ENCODE data around the gene RPS19BP1. TPM values are rescaled to one million over a fixed set of nuclear protein-coding genes. Genes with fewer than 3 reads are reported as not detected.

The RPS19BP1 gene
- total RNA-seq, 1 experiment from 2014 or later = 80.4 TPM

- POLR2A ChIA-PET = interaction anchor here (2.1 kb wide), 1 partner anchor 9 kb away, joined by 7 read pairs; the partner anchor contains the start of gene ATF4
- H4K20me1 ChIP-seq (ENCODE audit: insufficient read depth) = peaks cover 9% of the 10 kb centered on the region; the same call in 1 of the 2 replicates
Measured at GRCh38 chr22:39510529-39511149, 21.9 kb downstream of the RPS19BP1 start.

More at GRCh38 chr22:39510529-39511149, 21.9 kb downstream of the RPS19BP1 start:
- H3K79me2 ChIP-seq (ENCODE audit: insufficient read depth, low read length) = peaks cover 79% of the 10 kb centered on the region
- H3K9ac ChIP-seq (ENCODE audit: low read length) = no peak overlapping the region
- no peaks in the 10 kb centered on the region for H3K9me3 ChIP-seq (ENCODE audit: control insufficient read depth in 1 of 2, insufficient read depth in 1 of 2, low read depth in 1 of 2, low read length in 2 of 2)
- no peak overlapping the region for H3K4me3 ChIP-seq (replicated peaks in 1 of 2; ENCODE audit: low read depth in 1 of 2, low read length in 2 of 2)
- no peak for ATAC-seq
- H3K27me3 ChIP-seq (ENCODE audit: insufficient read depth, low read length) = no peaks in the 10 kb centered on the region
- H3K4me2 ChIP-seq (ENCODE audit: low read length) = no peak overlapping the region
- BruUV-seq (replicated peaks) = no TSS peak
- RAD21 ChIA-PET (ENCODE audit: low non-redundant PET in 1 of 2, low total read pairs in 2 of 2, uncharacterized antibody in 2 of 2, unreplicated experiment in 2 of 2) = no interaction called here
- no peaks in the 10 kb centered on the region for H3K4me1 ChIP-seq (ENCODE audit: control insufficient read depth in 1 of 2, insufficient read depth in 2 of 2, low read length in 2 of 2)
- intact Hi-C loops (cut with micrococcal nuclease) = no loop called here
- DNase-seq (ENCODE audit: low read depth, low spot score) = no peak
- H3K36me3 ChIP-seq (ENCODE audit: control insufficient read depth in 1 of 2, insufficient read depth in 2 of 2, low read length in 2 of 2) = peaks cover 62 to 84% of the 10 kb centered on the region in 2 experiments
- CTCF ChIA-PET = interaction anchor here (1.0 kb wide), 1 partner anchor 9 kb away, joined by 3 read pairs; the partner anchor contains the start of gene MIEF1
- no peak overlapping the region for H2AFZ ChIP-seq (ENCODE audit: low read depth, low read length, poor library complexity, severe bottlenecking)
- no peak overlapping the region for H3K27ac ChIP-seq (ENCODE audit: low read depth, low read length)
- TF ChIP-seq ELF1 (IDR thresholded peaks at IDR 0.05; ENCODE audit: borderline replicate concordance, low read depth) (no peak), REST (IDR thresholded peaks at IDR 0.05; ENCODE audit: low read depth) (no peak), TCF7L2 (IDR thresholded peaks at IDR 0.05; ENCODE audit: borderline replicate concordance, extremely low read depth, insufficient read depth, insufficient read length) (no peak), EZH2phosphoT487 (IDR thresholded peaks at IDR 0.05; ENCODE audit: borderline replicate concordance) (no peak), YY1 (IDR thresholded peaks at IDR 0.05; ENCODE audit: extremely low read depth, insufficient replicate concordance, low read depth, low read length) (no peak), EZH2 (IDR thresholded peaks at IDR 0.05) (no peak), MAX (IDR thresholded peaks at IDR 0.05) (no peak), SRF (IDR thresholded peaks at IDR 0.05; ENCODE audit: low read depth) (no peak), SP1 (IDR thresholded peaks at IDR 0.05; ENCODE audit: low read depth) (no peak), FOSL1 (IDR thresholded peaks at IDR 0.05; ENCODE audit: low read depth) (no peak), SIN3A (IDR thresholded peaks at IDR 0.05; ENCODE audit: low read depth) (no peak), CBX3 (IDR thresholded peaks at IDR 0.05; ENCODE audit: low read depth) (no peak), POLR2AphosphoS5 (IDR thresholded peaks at IDR 0.05; ENCODE audit: low read depth, low read length) (no peak), ATF3 (IDR thresholded peaks at IDR 0.05) (no peak), EGR1 (IDR thresholded peaks at IDR 0.05; ENCODE audit: low read depth) (no peak), POLR2A (IDR thresholded peaks at IDR 0.05; ENCODE audit: borderline replicate concordance, extremely low read depth, insufficient read depth, insufficient read length) (no peak), ZFX (IDR thresholded peaks at IDR 0.05) (no peak), ZNF274 (IDR thresholded peaks at IDR 0.05; ENCODE audit: low read depth, low read length) (no peak), JUND (IDR thresholded peaks at IDR 0.05) (no peak)
- TF ChIP-seq, protein P1, sequence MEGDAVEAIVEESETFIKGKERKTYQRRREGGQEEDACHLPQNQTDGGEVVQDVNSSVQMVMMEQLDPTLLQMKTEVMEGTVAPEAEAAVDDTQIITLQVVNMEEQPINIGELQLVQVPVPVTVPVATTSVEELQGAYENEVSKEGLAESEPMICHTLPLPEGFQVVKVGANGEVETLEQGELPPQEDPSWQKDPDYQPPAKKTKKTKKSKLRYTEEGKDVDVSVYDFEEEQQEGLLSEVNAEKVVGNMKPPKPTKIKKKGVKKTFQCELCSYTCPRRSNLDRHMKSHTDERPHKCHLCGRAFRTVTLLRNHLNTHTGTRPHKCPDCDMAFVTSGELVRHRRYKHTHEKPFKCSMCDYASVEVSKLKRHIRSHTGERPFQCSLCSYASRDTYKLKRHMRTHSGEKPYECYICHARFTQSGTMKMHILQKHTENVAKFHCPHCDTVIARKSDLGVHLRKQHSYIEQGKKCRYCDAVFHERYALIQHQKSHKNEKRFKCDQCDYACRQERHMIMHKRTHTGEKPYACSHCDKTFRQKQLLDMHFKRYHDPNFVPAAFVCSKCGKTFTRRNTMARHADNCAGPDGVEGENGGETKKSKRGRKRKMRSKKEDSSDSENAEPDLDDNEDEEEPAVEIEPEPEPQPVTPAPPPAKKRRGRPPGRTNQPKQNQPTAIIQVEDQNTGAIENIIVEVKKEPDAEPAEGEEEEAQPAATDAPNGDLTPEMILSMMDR (IDR thresholded peaks at IDR 0.05 in 2 of 3, conservative IDR thresholded peaks at IDR 0.05 in 1 of 3; ENCODE audit: borderline replicate concordance in 1 of 3, insufficient read depth in 1 of 3, low read depth in 2 of 3, low read length in 2 of 3) = no peak
- no peaks in the 10 kb centered on the region for H3K9me2 ChIP-seq (ENCODE audit: insufficient read depth)
